ENCODE measurements around the gene SH3BGRL2.
A peak's percentile ranks its signal among the peaks of the same experiment; 100 is the strongest.

Gene SH3BGRL2

GRCh38 chr6:79712616-79713135 lies 81.5 kb downstream of the SH3BGRL2 start:
- Histone ChIP-seq H3K4me2 (ENCODE audit: insufficient read depth, low read length, poor library complexity, severe bottlenecking) (no peak overlapping the region), H2BK5ac (ENCODE audit: low read length) (no peak overlapping the region), H3K36me3 (replicated peaks in 1 of 2; ENCODE audit: control insufficient read depth in 2 of 2, insufficient read depth in 2 of 2, low read length in 2 of 2) (no peaks in the 10 kb centered on the region), H3K4me3 (ENCODE audit: low read length in 2 of 2) (no peak overlapping the region), H3K9ac (ENCODE audit: low read depth, low read length, poor library complexity) (no peak overlapping the region), H3K79me1 (ENCODE audit: low read depth, low read length) (no peaks in the 10 kb centered on the region), H2BK12ac (ENCODE audit: low read length) (no peak overlapping the region), H3K4ac (ENCODE audit: low read length) (no peak overlapping the region), H4K8ac (ENCODE audit: low read depth, low read length) (no peak overlapping the region), H4K91ac (ENCODE audit: low read depth, low read length, poor library complexity) (no peak overlapping the region), H2AFZ (ENCODE audit: low read length) (no peak overlapping the region), H2BK120ac (ENCODE audit: low read depth, low read length) (no peak overlapping the region), H3K9me3 (replicated peaks in 1 of 2; ENCODE audit: control insufficient read depth in 2 of 2, insufficient read depth in 1 of 2, low read depth in 1 of 2, low read length in 2 of 2) (no peaks in the 10 kb centered on the region), H3K4me1 (ENCODE audit: control insufficient read depth in 2 of 2, insufficient read depth in 1 of 2, low read depth in 1 of 2, low read length in 2 of 2) (peaks cover 0 to 11% of the 10 kb centered on the region in 2 donors), H2AK5ac (ENCODE audit: low read depth, low read length) (no peak overlapping the region), H3K27me3 (ENCODE audit: control insufficient read depth in 3 of 3, insufficient read depth in 3 of 3, low read depth in 1 of 3, low read length in 3 of 3) (no peaks in the 10 kb centered on the region), H2BK15ac (ENCODE audit: low read length) (no peak overlapping the region), H3K27ac (replicated peaks; ENCODE audit: low read length) (no peak overlapping the region), H3K18ac (ENCODE audit: low read length) (no peak overlapping the region), H3K23ac (ENCODE audit: low read depth, low read length, poor library complexity) (no peak overlapping the region), H3K14ac (ENCODE audit: low read length) (no peak overlapping the region)
- DNase-seq (ENCODE audit: low spot score): no peak
- no CpG with 5 or more reads among the region's 9 CpGs for WGBS, 2 donors (ENCODE audit: extremely low coverage in 2 of 2, insufficient read length in 2 of 2, insufficient replicate concordance in 1 of 2)

- peaks cover 0 to 10% of the 10 kb centered on the region in 2 donors for H3K4me1 ChIP-seq (ENCODE audit: control insufficient read depth in 2 of 2, insufficient read depth in 1 of 2, low read depth in 1 of 2, low read length in 2 of 2)
- DNase-seq (ENCODE audit: low spot score): peak; percentile 44
- H3K4me2 ChIP-seq (ENCODE audit: insufficient read depth, low read length, poor library complexity, severe bottlenecking): no peak overlapping the region
- no peak overlapping the region for H2BK15ac ChIP-seq (ENCODE audit: low read length)
- H2BK120ac ChIP-seq (ENCODE audit: low read depth, low read length): no peak overlapping the region
- no peak overlapping the region for H2AK5ac ChIP-seq (ENCODE audit: low read depth, low read length)
- H3K36me3 ChIP-seq (replicated peaks in 1 of 2; ENCODE audit: control insufficient read depth in 2 of 2, insufficient read depth in 2 of 2, low read length in 2 of 2): no peaks in the 10 kb centered on the region
- no peak overlapping the region for H3K23ac ChIP-seq (ENCODE audit: low read depth, low read length, poor library complexity)
- H2BK5ac ChIP-seq (ENCODE audit: low read length): no peak overlapping the region
- no peaks in the 10 kb centered on the region for H3K9me3 ChIP-seq (replicated peaks in 1 of 2; ENCODE audit: control insufficient read depth in 2 of 2, insufficient read depth in 1 of 2, low read depth in 1 of 2, low read length in 2 of 2)
- H4K91ac ChIP-seq (ENCODE audit: low read depth, low read length, poor library complexity): no peak overlapping the region
- H3K27me3 ChIP-seq (ENCODE audit: control insufficient read depth in 3 of 3, insufficient read depth in 3 of 3, low read depth in 1 of 3, low read length in 3 of 3): no peaks in the 10 kb centered on the region
- no peak overlapping the region for H3K9ac ChIP-seq (ENCODE audit: low read depth, low read length, poor library complexity)
- peak overlapping the region; percentile 40 for H2AFZ ChIP-seq (ENCODE audit: low read length)
- no peak overlapping the region for H3K27ac ChIP-seq (replicated peaks; ENCODE audit: low read length)
- H3K18ac ChIP-seq (ENCODE audit: low read length): no peak overlapping the region
- no peak overlapping the region for H3K14ac ChIP-seq (ENCODE audit: low read length)
- no peak overlapping the region for H2BK12ac ChIP-seq (ENCODE audit: low read length)
- no CpG with 5 or more reads among the region's 5 CpGs for WGBS, 2 donors (ENCODE audit: extremely low coverage in 2 of 2, insufficient read length in 2 of 2, insufficient replicate concordance in 1 of 2)
- H3K79me1 ChIP-seq (ENCODE audit: low read depth, low read length): no peaks in the 10 kb centered on the region
- H3K4ac ChIP-seq (ENCODE audit: low read length): no peak overlapping the region
- H4K8ac ChIP-seq (ENCODE audit: low read depth, low read length): no peak overlapping the region
- H3K4me3 ChIP-seq (ENCODE audit: low read length in 2 of 2): no peak overlapping the region
These were observed 82.7 kb downstream of the SH3BGRL2 start for GRCh38 chr6:79713701-79714322.

GRCh38 chr6:79717989-79718388 lies 86.9 kb downstream of the SH3BGRL2 start:
- no peak overlapping the region for H3K23ac ChIP-seq (ENCODE audit: low read depth, low read length, poor library complexity)
- H3K79me1 ChIP-seq (ENCODE audit: low read depth, low read length): no peaks in the 10 kb centered on the region
- DNase-seq (ENCODE audit: low spot score): no peak
- H3K4me1 ChIP-seq (ENCODE audit: control insufficient read depth in 2 of 2, insufficient read depth in 1 of 2, low read depth in 1 of 2, low read length in 2 of 2): peaks cover 0 to 2% of the 10 kb centered on the region in 2 donors
- H3K4me2 ChIP-seq (ENCODE audit: insufficient read depth, low read length, poor library complexity, severe bottlenecking): no peak overlapping the region
- no peak overlapping the region for H2BK5ac ChIP-seq (ENCODE audit: low read length)
- H4K8ac ChIP-seq (ENCODE audit: low read depth, low read length): no peak overlapping the region
- H2BK15ac ChIP-seq (ENCODE audit: low read length): no peak overlapping the region
- peaks cover 0 to 1% of the 10 kb centered on the region in 2 donors for H3K9me3 ChIP-seq (replicated peaks in 1 of 2; ENCODE audit: control insufficient read depth in 2 of 2, insufficient read depth in 1 of 2, low read depth in 1 of 2, low read length in 2 of 2)
- H2AFZ ChIP-seq (ENCODE audit: low read length): no peak overlapping the region
- H3K18ac ChIP-seq (ENCODE audit: low read length): no peak overlapping the region
- H3K14ac ChIP-seq (ENCODE audit: low read length): no peak overlapping the region
- H2AK5ac ChIP-seq (ENCODE audit: low read depth, low read length): no peak overlapping the region
- H3K27ac ChIP-seq (replicated peaks; ENCODE audit: low read length): no peak overlapping the region
- WGBS, 2 donors (ENCODE audit: extremely low coverage in 2 of 2, insufficient read length in 2 of 2, insufficient replicate concordance in 1 of 2): no CpG with 5 or more reads among the region's 2 CpGs
- H2BK12ac ChIP-seq (ENCODE audit: low read length): no peak overlapping the region
- no peaks in the 10 kb centered on the region for H3K36me3 ChIP-seq (replicated peaks in 1 of 2; ENCODE audit: control insufficient read depth in 2 of 2, insufficient read depth in 2 of 2, low read length in 2 of 2)
- H4K91ac ChIP-seq (ENCODE audit: low read depth, low read length, poor library complexity): no peak overlapping the region
- H3K9ac ChIP-seq (ENCODE audit: low read depth, low read length, poor library complexity): no peak overlapping the region
- no peaks in the 10 kb centered on the region for H3K27me3 ChIP-seq (ENCODE audit: control insufficient read depth in 3 of 3, insufficient read depth in 3 of 3, low read depth in 1 of 3, low read length in 3 of 3)
- H2BK120ac ChIP-seq (ENCODE audit: low read depth, low read length): no peak overlapping the region
- H3K4ac ChIP-seq (ENCODE audit: low read length): no peak overlapping the region
- H3K4me3 ChIP-seq (ENCODE audit: low read length in 2 of 2): no peak overlapping the region

GRCh38 chr6:79718509-79719247 lies 87.5 kb downstream of the SH3BGRL2 start:
- no peak overlapping the region for H3K23ac ChIP-seq (ENCODE audit: low read depth, low read length, poor library complexity)
- peaks cover 0 to 2% of the 10 kb centered on the region in 2 donors for H3K9me3 ChIP-seq (replicated peaks in 1 of 2; ENCODE audit: control insufficient read depth in 2 of 2, insufficient read depth in 1 of 2, low read depth in 1 of 2, low read length in 2 of 2)

More at GRCh38 chr6:79718509-79719247, 87.5 kb downstream of the SH3BGRL2 start:
- H2BK5ac ChIP-seq (ENCODE audit: low read length): no peak overlapping the region
- no peak overlapping the region for H3K9ac ChIP-seq (ENCODE audit: low read depth, low read length, poor library complexity)
- no peak overlapping the region for H2BK120ac ChIP-seq (ENCODE audit: low read depth, low read length)
- H3K36me3 ChIP-seq (replicated peaks in 1 of 2; ENCODE audit: control insufficient read depth in 2 of 2, insufficient read depth in 2 of 2, low read length in 2 of 2): no peaks in the 10 kb centered on the region
- no peak overlapping the region for H2BK15ac ChIP-seq (ENCODE audit: low read length)
- H3K79me1 ChIP-seq (ENCODE audit: low read depth, low read length): no peaks in the 10 kb centered on the region
- H3K4ac ChIP-seq (ENCODE audit: low read length): no peak overlapping the region
- no peak overlapping the region for H3K18ac ChIP-seq (ENCODE audit: low read length)
- H3K27me3 ChIP-seq (ENCODE audit: control insufficient read depth in 3 of 3, insufficient read depth in 3 of 3, low read depth in 1 of 3, low read length in 3 of 3): no peaks in the 10 kb centered on the region
- no peak overlapping the region for H3K4me2 ChIP-seq (ENCODE audit: insufficient read depth, low read length, poor library complexity, severe bottlenecking)
- no peak overlapping the region for H2AK5ac ChIP-seq (ENCODE audit: low read depth, low read length)
- no peak overlapping the region for H3K4me3 ChIP-seq (ENCODE audit: low read length in 2 of 2)
- DNase-seq (ENCODE audit: low spot score): no peak
- H3K14ac ChIP-seq (ENCODE audit: low read length): no peak overlapping the region
- H3K27ac ChIP-seq (replicated peaks; ENCODE audit: low read length): no peak overlapping the region
- H4K91ac ChIP-seq (ENCODE audit: low read depth, low read length, poor library complexity): no peak overlapping the region
- H2BK12ac ChIP-seq (ENCODE audit: low read length): no peak overlapping the region
- no peak overlapping the region for H2AFZ ChIP-seq (ENCODE audit: low read length)
- no CpG with 5 or more reads among the region's 8 CpGs for WGBS, 2 donors (ENCODE audit: extremely low coverage in 2 of 2, insufficient read length in 2 of 2, insufficient replicate concordance in 1 of 2)
- peaks cover 0 to 2% of the 10 kb centered on the region in 2 donors for H3K4me1 ChIP-seq (ENCODE audit: control insufficient read depth in 2 of 2, insufficient read depth in 1 of 2, low read depth in 1 of 2, low read length in 2 of 2)
- no peak overlapping the region for H4K8ac ChIP-seq (ENCODE audit: low read depth, low read length)

Measured in neuronal stem cell (in vitro differentiated cells).